Measurements from ENCODE around the gene HRAS. TPM values are rescaled to one million over a fixed set of nuclear protein-coding genes. Genes with fewer than 3 reads are reported as not detected.

HRAS gene
- polyA plus RNA-seq, 3 donors, result 34.1 to 76.3 (median 58.1) TPM

GRCh38 chr11:556662-557256 is 21.4 kb upstream of the HRAS start:
- 69 to 88% (median 74%) methylated on average over 21 to 22 of the region's 22 CpGs for WGBS, 3 donors
- H3K27ac ChIP-seq (ENCODE audit: low read depth, low read length), result no peak overlapping the region

GRCh38 chr11:555780-556661 is 20.6 kb upstream of the HRAS start:
- H3K27ac ChIP-seq (ENCODE audit: low read depth, low read length), result no peak overlapping the region

GRCh38 chr11:555227-555779 is 19.9 kb upstream of the HRAS start:
- 1 to 3% (median 2%) methylated on average over 23 to 57 of the region's 57 CpGs for WGBS, 3 donors
- no peak overlapping the region for H3K27ac ChIP-seq (ENCODE audit: low read depth, low read length)

More at GRCh38 chr11:555780-556661, 20.6 kb upstream of the HRAS start:
- 5 to 23% (median 7%) methylated on average over 85 to 104 of the region's 104 CpGs for WGBS, 3 donors

GRCh38 chr11:554428-555226 is 19.3 kb upstream of the HRAS start:
- H3K27ac ChIP-seq (ENCODE audit: low read depth, low read length), result no peak overlapping the region

GRCh38 chr11:553988-554340 is 18.6 kb upstream of the HRAS start:
- 35 to 65% (median 63%) methylated on average over 9 to 11 of the region's 11 CpGs for WGBS, 3 donors
- H3K27ac ChIP-seq (ENCODE audit: low read depth, low read length), result no peak overlapping the region

More at GRCh38 chr11:554428-555226, 19.3 kb upstream of the HRAS start:
- WGBS, 3 donors, result 11 to 13% (median 11%) methylated on average over 42 to 51 of the region's 60 CpGs

GRCh38 chr11:553083-553987 is 18.0 kb upstream of the HRAS start:
- H3K27ac ChIP-seq (ENCODE audit: low read depth, low read length), result no peak overlapping the region
- WGBS, 3 donors, result 75 to 86% (median 84%) methylated on average over 26 to 27 of the region's 27 CpGs

- WGBS, 3 donors, result 81 to 85% (median 84%) methylated on average over 12 of the region's 12 CpGs
- no peak overlapping the region for H3K27ac ChIP-seq (ENCODE audit: low read depth, low read length)
Observed at GRCh38 chr11:551596-551995, 16.2 kb upstream of the HRAS start.

- 82 to 86% (median 84%) methylated on average over 16 of the region's 16 CpGs for WGBS, 3 donors
- H3K27ac ChIP-seq (ENCODE audit: low read depth, low read length), result no peak overlapping the region
Observed at GRCh38 chr11:551131-551530, 15.8 kb upstream of the HRAS start.

- WGBS, 3 donors, result 86 to 100% (median 89%) methylated on average over 3 to 5 of the region's 5 CpGs
- no peak overlapping the region for H3K27ac ChIP-seq (ENCODE audit: low read depth, low read length)
Observed at GRCh38 chr11:550746-551085, 15.3 kb upstream of the HRAS start.

GRCh38 chr11:550021-550745 is 14.8 kb upstream of the HRAS start:
- WGBS, 3 donors, result 93 to 95% (median 95%) methylated on average over 24 to 25 of the region's 25 CpGs

GRCh38 chr11:548700-549603 is 13.6 kb upstream of the HRAS start:
- 84 to 87% (median 85%) methylated on average over 32 of the region's 32 CpGs for WGBS, 3 donors
- H3K27ac ChIP-seq (ENCODE audit: low read depth, low read length), result no peak overlapping the region

More at GRCh38 chr11:550021-550745, 14.8 kb upstream of the HRAS start:
- no peak overlapping the region for H3K27ac ChIP-seq (ENCODE audit: low read depth, low read length)

- WGBS, 3 donors, result 88 to 94% (median 91%) methylated on average over 11 of the region's 11 CpGs
- H3K27ac ChIP-seq (ENCODE audit: low read depth, low read length), result no peak overlapping the region
Observed at GRCh38 chr11:545171-545570, 9.8 kb upstream of the HRAS start.

GRCh38 chr11:544817-545166 is 9.4 kb upstream of the HRAS start:
- WGBS, 3 donors, result 77 to 89% (median 89%) methylated on average over 5 of the region's 5 CpGs
- H3K27ac ChIP-seq (ENCODE audit: low read depth, low read length), result no peak overlapping the region

GRCh38 chr11:541433-541885 is 6.1 kb upstream of the HRAS start:
- H3K27ac ChIP-seq (ENCODE audit: low read depth, low read length), result no peak overlapping the region
- WGBS, 3 donors, result 87 to 91% (median 91%) methylated on average over 20 of the region's 20 CpGs

- WGBS, 3 donors, result 88 to 92% (median 90%) methylated on average over 20 to 23 of the region's 23 CpGs
- no peak overlapping the region for H3K27ac ChIP-seq (ENCODE audit: low read depth, low read length)
Observed at GRCh38 chr11:540583-541432, 5.4 kb upstream of the HRAS start.
